ENCODE data around the gene BAZ2B.

DNA sequence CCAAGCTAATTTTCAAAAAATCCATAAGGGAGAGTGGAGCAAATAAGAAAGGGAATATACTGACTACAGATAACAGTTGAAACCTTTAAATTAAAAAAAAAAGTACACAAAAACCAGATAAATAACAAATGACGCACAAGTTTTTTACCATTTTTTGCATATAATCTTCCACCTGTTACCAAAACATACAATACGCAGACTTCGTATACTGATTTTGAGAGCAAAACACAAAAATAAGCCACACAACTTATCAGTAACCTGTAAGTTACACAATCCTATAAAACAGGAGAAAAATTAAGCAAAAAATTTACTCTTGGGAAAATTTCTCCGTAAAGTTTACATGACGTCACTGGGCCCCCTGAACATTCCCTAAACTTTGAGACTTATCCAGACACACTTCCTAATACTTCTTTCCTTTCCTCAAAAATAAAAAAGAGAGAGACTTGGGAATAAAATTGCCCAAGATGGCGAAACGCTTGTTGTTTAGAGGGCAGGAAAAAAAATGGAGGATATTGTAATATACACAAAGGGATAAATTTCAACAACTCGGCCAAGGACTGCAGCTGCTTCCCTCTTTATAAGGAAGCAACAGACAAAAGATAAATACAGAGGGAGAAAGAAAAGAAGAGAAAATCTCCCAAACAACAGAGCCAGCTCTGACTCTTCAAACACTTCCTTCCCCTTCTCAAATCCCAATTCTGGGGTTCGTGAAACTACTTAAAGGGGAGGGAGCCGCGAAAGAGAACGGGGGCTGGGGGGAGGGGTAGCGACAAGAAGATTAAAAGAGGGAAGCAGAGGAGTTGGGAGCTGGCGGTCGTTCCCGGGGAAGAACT lies 1.6 kb downstream of the BAZ2B start:
- TF ChIP-seq ZNF138 (CRISPR knock-in tag; conservative IDR thresholded peaks at IDR 0.05) (no peak), E2F5 (CRISPR knock-in tag; IDR thresholded peaks at IDR 0.05) (no peak), ARID4B (CRISPR knock-in tag; IDR thresholded peaks at IDR 0.05; ENCODE audit: borderline replicate concordance) (no peak), FOXP1 (CRISPR knock-in tag; IDR thresholded peaks at IDR 0.05; ENCODE audit: borderline replicate concordance) (no peak), ATF3 (CRISPR knock-in tag; conservative IDR thresholded peaks at IDR 0.05) (no peak), NFE2L1 (CRISPR knock-in tag; IDR thresholded peaks at IDR 0.05) (no peak), USF2 (CRISPR knock-in tag; IDR thresholded peaks at IDR 0.05) (no peak), JUN (CRISPR knock-in tag; IDR thresholded peaks at IDR 0.05) (no peak), TP53 (CRISPR knock-in tag; IDR thresholded peaks at IDR 0.05) (no peak), ETV6 (CRISPR knock-in tag; IDR thresholded peaks at IDR 0.05) (no peak)
- TF ChIP-seq, protein P1, sequence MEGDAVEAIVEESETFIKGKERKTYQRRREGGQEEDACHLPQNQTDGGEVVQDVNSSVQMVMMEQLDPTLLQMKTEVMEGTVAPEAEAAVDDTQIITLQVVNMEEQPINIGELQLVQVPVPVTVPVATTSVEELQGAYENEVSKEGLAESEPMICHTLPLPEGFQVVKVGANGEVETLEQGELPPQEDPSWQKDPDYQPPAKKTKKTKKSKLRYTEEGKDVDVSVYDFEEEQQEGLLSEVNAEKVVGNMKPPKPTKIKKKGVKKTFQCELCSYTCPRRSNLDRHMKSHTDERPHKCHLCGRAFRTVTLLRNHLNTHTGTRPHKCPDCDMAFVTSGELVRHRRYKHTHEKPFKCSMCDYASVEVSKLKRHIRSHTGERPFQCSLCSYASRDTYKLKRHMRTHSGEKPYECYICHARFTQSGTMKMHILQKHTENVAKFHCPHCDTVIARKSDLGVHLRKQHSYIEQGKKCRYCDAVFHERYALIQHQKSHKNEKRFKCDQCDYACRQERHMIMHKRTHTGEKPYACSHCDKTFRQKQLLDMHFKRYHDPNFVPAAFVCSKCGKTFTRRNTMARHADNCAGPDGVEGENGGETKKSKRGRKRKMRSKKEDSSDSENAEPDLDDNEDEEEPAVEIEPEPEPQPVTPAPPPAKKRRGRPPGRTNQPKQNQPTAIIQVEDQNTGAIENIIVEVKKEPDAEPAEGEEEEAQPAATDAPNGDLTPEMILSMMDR (IDR thresholded peaks at IDR 0.05) = no peak
- TF ChIP-seq, protein P2, sequence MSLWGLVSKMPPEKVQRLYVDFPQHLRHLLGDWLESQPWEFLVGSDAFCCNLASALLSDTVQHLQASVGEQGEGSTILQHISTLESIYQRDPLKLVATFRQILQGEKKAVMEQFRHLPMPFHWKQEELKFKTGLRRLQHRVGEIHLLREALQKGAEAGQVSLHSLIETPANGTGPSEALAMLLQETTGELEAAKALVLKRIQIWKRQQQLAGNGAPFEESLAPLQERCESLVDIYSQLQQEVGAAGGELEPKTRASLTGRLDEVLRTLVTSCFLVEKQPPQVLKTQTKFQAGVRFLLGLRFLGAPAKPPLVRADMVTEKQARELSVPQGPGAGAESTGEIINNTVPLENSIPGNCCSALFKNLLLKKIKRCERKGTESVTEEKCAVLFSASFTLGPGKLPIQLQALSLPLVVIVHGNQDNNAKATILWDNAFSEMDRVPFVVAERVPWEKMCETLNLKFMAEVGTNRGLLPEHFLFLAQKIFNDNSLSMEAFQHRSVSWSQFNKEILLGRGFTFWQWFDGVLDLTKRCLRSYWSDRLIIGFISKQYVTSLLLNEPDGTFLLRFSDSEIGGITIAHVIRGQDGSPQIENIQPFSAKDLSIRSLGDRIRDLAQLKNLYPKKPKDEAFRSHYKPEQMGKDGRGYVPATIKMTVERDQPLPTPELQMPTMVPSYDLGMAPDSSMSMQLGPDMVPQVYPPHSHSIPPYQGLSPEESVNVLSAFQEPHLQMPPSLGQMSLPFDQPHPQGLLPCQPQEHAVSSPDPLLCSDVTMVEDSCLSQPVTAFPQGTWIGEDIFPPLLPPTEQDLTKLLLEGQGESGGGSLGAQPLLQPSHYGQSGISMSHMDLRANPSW (CRISPR knock-in tag; conservative IDR thresholded peaks at IDR 0.05; ENCODE audit: low read depth) = no peak
- TF ChIP-seq, protein P3, sequence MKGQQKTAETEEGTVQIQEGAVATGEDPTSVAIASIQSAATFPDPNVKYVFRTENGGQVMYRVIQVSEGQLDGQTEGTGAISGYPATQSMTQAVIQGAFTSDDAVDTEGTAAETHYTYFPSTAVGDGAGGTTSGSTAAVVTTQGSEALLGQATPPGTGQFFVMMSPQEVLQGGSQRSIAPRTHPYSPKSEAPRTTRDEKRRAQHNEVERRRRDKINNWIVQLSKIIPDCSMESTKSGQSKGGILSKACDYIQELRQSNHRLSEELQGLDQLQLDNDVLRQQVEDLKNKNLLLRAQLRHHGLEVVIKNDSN (CRISPR knock-in tag; IDR thresholded peaks at IDR 0.05) = no peak
- TF ChIP-seq, protein P4, sequence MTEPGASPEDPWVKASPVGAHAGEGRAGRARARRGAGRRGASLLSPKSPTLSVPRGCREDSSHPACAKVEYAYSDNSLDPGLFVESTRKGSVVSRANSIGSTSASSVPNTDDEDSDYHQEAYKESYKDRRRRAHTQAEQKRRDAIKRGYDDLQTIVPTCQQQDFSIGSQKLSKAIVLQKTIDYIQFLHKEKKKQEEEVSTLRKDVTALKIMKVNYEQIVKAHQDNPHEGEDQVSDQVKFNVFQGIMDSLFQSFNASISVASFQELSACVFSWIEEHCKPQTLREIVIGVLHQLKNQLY (CRISPR knock-in tag; IDR thresholded peaks at IDR 0.05) = no peak

Data from WTC11 (cell line).